ENCODE data around the gene SLC7A6. TPM values are rescaled to one million over a fixed set of nuclear protein-coding genes. Genes with fewer than 3 reads are reported as not detected.

SLC7A6 gene
- total RNA-seq, 1 donor from 2014 or later = 12.1 TPM

DNA sequence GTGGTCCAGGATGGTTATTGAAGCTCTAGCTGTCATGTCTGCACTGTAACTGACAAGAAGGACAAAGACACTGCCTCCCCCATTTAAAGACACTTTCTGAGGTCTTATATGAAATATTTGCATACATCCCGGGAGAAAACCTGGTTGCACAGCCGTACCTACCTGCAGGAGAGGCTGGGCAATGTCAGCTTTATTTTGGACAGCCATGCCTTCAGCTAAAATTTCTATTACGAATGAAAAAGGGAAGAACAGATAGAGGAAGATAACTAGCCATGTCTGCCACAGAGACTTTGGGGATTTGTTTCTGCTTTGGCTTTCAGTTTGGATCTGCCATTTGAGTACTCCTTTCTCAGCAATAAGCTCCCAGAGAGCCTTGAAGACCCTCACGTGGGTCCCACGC, 19.0 kb downstream of the SLC7A6 start:
- TF ChIP-seq, protein P1, sequence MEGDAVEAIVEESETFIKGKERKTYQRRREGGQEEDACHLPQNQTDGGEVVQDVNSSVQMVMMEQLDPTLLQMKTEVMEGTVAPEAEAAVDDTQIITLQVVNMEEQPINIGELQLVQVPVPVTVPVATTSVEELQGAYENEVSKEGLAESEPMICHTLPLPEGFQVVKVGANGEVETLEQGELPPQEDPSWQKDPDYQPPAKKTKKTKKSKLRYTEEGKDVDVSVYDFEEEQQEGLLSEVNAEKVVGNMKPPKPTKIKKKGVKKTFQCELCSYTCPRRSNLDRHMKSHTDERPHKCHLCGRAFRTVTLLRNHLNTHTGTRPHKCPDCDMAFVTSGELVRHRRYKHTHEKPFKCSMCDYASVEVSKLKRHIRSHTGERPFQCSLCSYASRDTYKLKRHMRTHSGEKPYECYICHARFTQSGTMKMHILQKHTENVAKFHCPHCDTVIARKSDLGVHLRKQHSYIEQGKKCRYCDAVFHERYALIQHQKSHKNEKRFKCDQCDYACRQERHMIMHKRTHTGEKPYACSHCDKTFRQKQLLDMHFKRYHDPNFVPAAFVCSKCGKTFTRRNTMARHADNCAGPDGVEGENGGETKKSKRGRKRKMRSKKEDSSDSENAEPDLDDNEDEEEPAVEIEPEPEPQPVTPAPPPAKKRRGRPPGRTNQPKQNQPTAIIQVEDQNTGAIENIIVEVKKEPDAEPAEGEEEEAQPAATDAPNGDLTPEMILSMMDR (IDR thresholded peaks at IDR 0.05; ENCODE audit: insufficient read depth, low read length, poor library complexity, severe bottlenecking) = no peak
- H3K27me3 ChIP-seq (ENCODE audit: control insufficient read depth, insufficient read depth, low read length) = no peaks in the 10 kb centered on the region
- H3K36me3 ChIP-seq (ENCODE audit: control insufficient read depth, insufficient read depth, low read length) = no peaks in the 10 kb centered on the region
- no peak overlapping the region for H3K4me3 ChIP-seq (ENCODE audit: low read depth, low read length)
- DNase-seq (ENCODE audit: low read depth) = no peak

DNA sequence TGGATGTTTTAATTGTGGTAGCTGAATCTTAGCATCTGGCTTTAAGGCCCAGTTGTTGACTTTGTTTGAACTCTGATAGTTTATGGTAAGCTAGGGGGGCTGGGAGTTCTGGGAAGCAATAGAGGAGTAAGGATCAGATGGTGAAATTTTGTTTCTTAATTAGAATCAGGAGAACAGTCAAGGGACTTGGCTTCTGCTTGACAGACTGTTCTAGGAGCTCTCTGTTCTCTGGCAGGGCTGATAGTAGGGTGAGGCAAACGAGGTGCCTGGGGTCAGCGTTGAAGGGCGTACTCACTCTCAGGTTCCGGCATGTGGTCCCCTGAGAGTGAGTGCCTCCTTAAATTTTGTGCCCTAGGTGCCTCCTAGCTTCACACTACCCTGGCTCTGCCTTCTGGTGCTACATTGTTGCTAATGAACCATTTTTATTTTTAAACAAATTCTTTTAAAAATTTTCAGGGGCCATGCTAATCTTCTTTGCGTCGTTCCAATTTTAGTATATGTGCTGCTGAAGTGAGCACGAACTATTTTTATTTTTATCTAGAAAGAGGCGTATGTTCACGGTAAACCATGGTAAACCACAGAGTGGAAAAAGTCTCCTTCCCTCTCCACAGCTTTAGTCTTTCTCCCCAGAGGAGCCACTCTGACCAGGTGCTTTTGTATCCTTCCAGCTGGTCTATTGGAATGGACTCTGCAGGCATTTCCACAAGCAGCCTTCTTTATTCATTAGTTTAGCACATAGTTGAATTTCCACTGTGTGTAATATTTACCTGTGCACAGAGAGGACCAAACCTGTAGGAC, 19.7 kb downstream of the SLC7A6 start:
- Histone ChIP-seq H3K27me3 (ENCODE audit: control insufficient read depth, insufficient read depth, low read length) (no peaks in the 10 kb centered on the region), H3K4me3 (ENCODE audit: low read depth, low read length) (no peak overlapping the region), H3K36me3 (ENCODE audit: control insufficient read depth, insufficient read depth, low read length) (no peaks in the 10 kb centered on the region)
- no peak for DNase-seq (ENCODE audit: low read depth)
- TF ChIP-seq, protein P1 (IDR thresholded peaks at IDR 0.05; ENCODE audit: insufficient read depth, low read length, poor library complexity, severe bottlenecking) = no peak

- Histone ChIP-seq H3K4me3 (ENCODE audit: low read depth, low read length) (no peak overlapping the region), H3K36me3 (ENCODE audit: control insufficient read depth, insufficient read depth, low read length) (no peaks in the 10 kb centered on the region), H3K27me3 (ENCODE audit: control insufficient read depth, insufficient read depth, low read length) (no peaks in the 10 kb centered on the region)
- TF ChIP-seq, protein P1 (IDR thresholded peaks at IDR 0.05; ENCODE audit: insufficient read depth, low read length, poor library complexity, severe bottlenecking) = no peak
- DNase-seq (ENCODE audit: low read depth) = no peak
Observed at GRCh38 chr16:68284847-68285246, 20.5 kb downstream of the SLC7A6 start.

DNA sequence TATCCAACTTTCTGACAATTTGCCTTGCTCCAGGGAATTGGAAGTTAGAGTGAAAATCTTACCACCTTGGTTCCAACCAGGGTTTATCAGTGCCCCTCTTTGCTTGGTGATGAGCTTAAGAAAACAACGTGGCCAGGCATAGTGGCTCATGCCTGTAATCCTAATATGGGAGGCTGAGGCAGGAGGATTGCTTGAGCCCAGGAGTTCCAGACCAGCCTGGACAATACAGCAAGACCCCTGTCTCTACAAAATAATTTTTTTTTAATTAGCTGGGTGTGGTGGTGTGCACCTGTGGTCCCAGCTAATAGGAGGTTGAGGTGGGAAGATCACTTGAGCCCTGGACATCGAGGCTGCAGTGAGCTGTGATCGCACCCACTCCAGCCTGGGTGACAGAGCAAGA, 21.4 kb downstream of the SLC7A6 start:
- Histone ChIP-seq H3K4me3 (ENCODE audit: low read depth, low read length) (no peak overlapping the region), H3K36me3 (ENCODE audit: control insufficient read depth, insufficient read depth, low read length) (no peaks in the 10 kb centered on the region), H3K27me3 (ENCODE audit: control insufficient read depth, insufficient read depth, low read length) (no peaks in the 10 kb centered on the region)
- DNase-seq (ENCODE audit: low read depth) = no peak
- TF ChIP-seq, protein P1 (IDR thresholded peaks at IDR 0.05; ENCODE audit: insufficient read depth, low read length, poor library complexity, severe bottlenecking) = no peak

DNA sequence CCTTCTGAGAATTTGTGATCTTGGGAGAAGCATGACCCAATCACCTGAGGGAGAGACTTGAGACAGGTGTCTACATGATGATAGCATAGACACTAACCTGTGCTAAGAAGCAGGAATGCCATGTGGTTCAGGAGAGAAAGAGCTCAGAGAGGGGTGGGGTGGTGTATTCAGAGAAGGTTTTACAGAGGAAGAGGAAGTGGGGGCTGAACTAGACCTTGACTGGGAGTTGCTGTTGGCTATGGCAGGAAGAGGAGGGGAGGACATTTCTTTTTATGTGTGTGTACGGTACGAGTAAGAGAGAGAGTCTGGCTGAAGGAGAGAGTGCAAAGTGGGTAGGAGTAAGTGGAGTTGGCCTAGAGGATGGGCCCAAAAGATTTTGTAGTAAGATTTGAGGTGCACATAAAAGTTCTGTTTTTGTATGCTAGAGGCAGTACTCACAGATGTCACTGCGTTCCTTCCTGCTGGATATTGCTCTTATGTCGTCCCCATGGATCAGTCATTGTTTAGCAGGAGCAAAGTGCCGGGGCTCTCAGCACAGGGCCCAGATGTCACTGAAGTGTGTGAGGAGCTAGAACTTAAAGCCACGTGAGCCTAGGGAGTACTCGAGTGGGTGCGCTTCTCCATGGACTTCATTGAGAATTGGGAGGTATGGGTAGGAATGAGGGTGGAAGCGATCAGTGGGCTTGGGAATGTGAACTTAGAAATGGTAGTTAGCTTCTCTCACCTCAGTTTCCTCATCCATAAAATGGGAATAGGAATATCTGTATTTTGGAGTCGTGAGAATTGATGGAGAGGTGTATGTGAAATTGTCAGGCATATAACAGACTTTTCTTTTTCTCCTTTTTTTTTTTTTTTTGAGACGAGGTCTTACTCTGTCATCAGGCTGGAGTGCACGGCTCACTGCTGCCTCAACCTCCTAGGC, 22.1 kb downstream of the SLC7A6 start:
- TF ChIP-seq, protein P1 (IDR thresholded peaks at IDR 0.05; ENCODE audit: insufficient read depth, low read length, poor library complexity, severe bottlenecking) = no peak
- Histone ChIP-seq H3K4me3 (ENCODE audit: low read depth, low read length) (no peak overlapping the region), H3K36me3 (ENCODE audit: control insufficient read depth, insufficient read depth, low read length) (no peaks in the 10 kb centered on the region), H3K27me3 (ENCODE audit: control insufficient read depth, insufficient read depth, low read length) (no peaks in the 10 kb centered on the region)
- no peak for DNase-seq (ENCODE audit: low read depth)

Data from kidney epithelial cell (primary cell).